Measurements from ENCODE around the gene MYO5C.

GRCh38 chr15:52240166-52240565 is 55.4 kb downstream of the MYO5C start:
- TF ChIP-seq EZH2 (IDR thresholded peaks at IDR 0.05; ENCODE audit: borderline replicate concordance, control insufficient read depth, low read depth, low read length) (no peak), SIN3A (IDR thresholded peaks at IDR 0.05; ENCODE audit: low read depth, low read length) (no peak), MAX (IDR thresholded peaks at IDR 0.05; ENCODE audit: low read depth, low read length) (no peak), TAF1 (IDR thresholded peaks at IDR 0.05; ENCODE audit: borderline replicate concordance, low read depth, low read length) (no peak)
- TF ChIP-seq, protein P1, sequence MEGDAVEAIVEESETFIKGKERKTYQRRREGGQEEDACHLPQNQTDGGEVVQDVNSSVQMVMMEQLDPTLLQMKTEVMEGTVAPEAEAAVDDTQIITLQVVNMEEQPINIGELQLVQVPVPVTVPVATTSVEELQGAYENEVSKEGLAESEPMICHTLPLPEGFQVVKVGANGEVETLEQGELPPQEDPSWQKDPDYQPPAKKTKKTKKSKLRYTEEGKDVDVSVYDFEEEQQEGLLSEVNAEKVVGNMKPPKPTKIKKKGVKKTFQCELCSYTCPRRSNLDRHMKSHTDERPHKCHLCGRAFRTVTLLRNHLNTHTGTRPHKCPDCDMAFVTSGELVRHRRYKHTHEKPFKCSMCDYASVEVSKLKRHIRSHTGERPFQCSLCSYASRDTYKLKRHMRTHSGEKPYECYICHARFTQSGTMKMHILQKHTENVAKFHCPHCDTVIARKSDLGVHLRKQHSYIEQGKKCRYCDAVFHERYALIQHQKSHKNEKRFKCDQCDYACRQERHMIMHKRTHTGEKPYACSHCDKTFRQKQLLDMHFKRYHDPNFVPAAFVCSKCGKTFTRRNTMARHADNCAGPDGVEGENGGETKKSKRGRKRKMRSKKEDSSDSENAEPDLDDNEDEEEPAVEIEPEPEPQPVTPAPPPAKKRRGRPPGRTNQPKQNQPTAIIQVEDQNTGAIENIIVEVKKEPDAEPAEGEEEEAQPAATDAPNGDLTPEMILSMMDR (IDR thresholded peaks at IDR 0.05 in 2 of 3, conservative IDR thresholded peaks at IDR 0.05 in 1 of 3; ENCODE audit: control insufficient read depth in 2 of 3, extremely low read depth in 1 of 3, insufficient read depth in 1 of 3, low read depth in 3 of 3, low read length in 3 of 3), result no peak

Data from GM12878 (cell line).